Left kidney (tissue), 2 donors: ENCODE measurements around the gene ME3. TPM values are rescaled to one million over a fixed set of nuclear protein-coding genes. Genes with fewer than 3 reads are reported as not detected.
A peak's percentile ranks its signal among the peaks of the same experiment; 100 is the strongest.

Source experiments
- DNase-seq: peaks from one replicate; pipeline ENCODE4 v3.0.0-alpha.2; 2013
- polyA plus RNA-seq: library from polyadenylated mRNA; unstranded; fragments of 120-200 nt; gene quantifications from one replicate; pipeline ENCODE4 v1.2.1, GENCODE V29; 2013; ENCODE audit not compliant: insufficient read length

Gene ME3
- polyA plus RNA-seq, 1 donor, result 29.7 TPM

GRCh38 chr11:86693518-86693917, 21.1 kb upstream of the ME3 start:
- DNase-seq, result no peak

GRCh38 chr11:86692746-86693145, 20.3 kb upstream of the ME3 start:
- DNase-seq, result no peak

- DNase-seq, result no peak
Observed at GRCh38 chr11:86692317-86692716, 19.9 kb upstream of the ME3 start.

GRCh38 chr11:86688398-86689179, 16.2 kb upstream of the ME3 start:
- no peak for DNase-seq

GRCh38 chr11:86687185-86687778, 14.9 kb upstream of the ME3 start:
- DNase-seq, result no peak

- no peak for DNase-seq
Observed at GRCh38 chr11:86686531-86686930, 14.1 kb upstream of the ME3 start.

- no peak for DNase-seq
Observed at GRCh38 chr11:86681483-86681756, 9.0 kb upstream of the ME3 start.

GRCh38 chr11:86680716-86681482, 8.5 kb upstream of the ME3 start:
- no peak for DNase-seq

GRCh38 chr11:86678823-86679222, 6.4 kb upstream of the ME3 start:
- no peak for DNase-seq

- no peak for DNase-seq
Observed at GRCh38 chr11:86678296-86678695, 5.9 kb upstream of the ME3 start.

GRCh38 chr11:86676533-86677154, 4.2 kb upstream of the ME3 start:
- no peak for DNase-seq

- DNase-seq, result no peak
Observed at GRCh38 chr11:86676010-86676409, 3.6 kb upstream of the ME3 start.

GRCh38 chr11:86675017-86675416, 2.6 kb upstream of the ME3 start:
- DNase-seq, result no peak

- DNase-seq, result no peak
Observed at GRCh38 chr11:86673872-86674750, 1.7 kb upstream of the ME3 start.

GRCh38 chr11:86673055-86673843, 833 bp upstream of the ME3 start:
- DNase-seq, result no peak

GRCh38 chr11:86671531-86672006, 847 bp downstream of the ME3 start:
- peak; percentile 46 for DNase-seq

GRCh38 chr11:86670911-86671310, 1.5 kb downstream of the ME3 start:
- DNase-seq, result no peak

- DNase-seq, result no peak
Observed at GRCh38 chr11:86670181-86670580, 2.2 kb downstream of the ME3 start.

- no peak for DNase-seq
Observed at GRCh38 chr11:86669424-86669823, 3.0 kb downstream of the ME3 start.

GRCh38 chr11:86668929-86669328, 3.5 kb downstream of the ME3 start:
- DNase-seq, result no peak

GRCh38 chr11:86666193-86666592, 6.2 kb downstream of the ME3 start:
- no peak for DNase-seq
